Esophagus squamous epithelium (tissue), 5 donors: ENCODE measurements around the gene ABCB1. TPM values are rescaled to one million over a fixed set of nuclear protein-coding genes. Genes with fewer than 3 reads are reported as not detected.

Experiments
- DNase-seq: peaks from one replicate; lab custom pipeline; 2025; lab: John Stamatoyannopoulos, UW
- H3K27ac ChIP-seq, 4 donors: fragments of 200-600 bp; sonication (generic); one replicate each; pipeline ENCODE4 v1.5.1; 2016 to 2019; ENCODE audit warnings: mild to moderate bottlenecking in 1 of 4
- H3K27me3 ChIP-seq, 4 donors: fragments of 200-600 bp; sonication (generic); 1 replicate in 3 of 4; 2 replicates in 1 of 4; pipeline versions ENCODE4 v1.5.1 to v1.6.0; 2017 to 2021; ENCODE audit warnings: antibody characterized with exemption in 1 of 4
- H3K36me3 ChIP-seq, 3 donors: fragments of 200-600 bp; sonication (generic); one replicate each; pipeline ENCODE4 v1.5.1; 2016 to 2019
- H3K4me1 ChIP-seq, 3 donors: fragments of 200-600 bp; sonication (generic); one replicate each; pipeline ENCODE4 v1.5.1; 2017 to 2019
- H3K4me3 ChIP-seq, 4 donors: fragments of 200-600 bp; sonication (generic); 1 replicate in 3 of 4; 2 replicates in 1 of 4; pipeline ENCODE4 v1.5.1; 2016 to 2019; ENCODE audit warnings: mild to moderate bottlenecking in 2 of 4, moderate library complexity in 1 of 4
- H3K9me3 ChIP-seq, 3 donors: fragments of 200-600 bp; sonication (generic); one replicate each; pipeline ENCODE4 v1.5.1; 2016 to 2019
- POLR2A ChIP-seq, 4 donors: fragments of 450-650 bp; IDR thresholded peaks; one replicate each; pipeline ENCODE4 v1.6.1; 2017; ENCODE audit warnings: antibody characterized with exemption in 4 of 4, mild to moderate bottlenecking in 4 of 4, moderate library complexity in 3 of 4
- WGBS, 2 donors: methylation state at CpG; one replicate each; pipeline ENCODE4 v1.1.5; 2018; 5-methylcytosine and 5-hydroxymethylcytosine counted together
- intact Hi-C: fragments of 100-400 bp; cut with DNase I; formaldehyde crosslinking; loops from one replicate; pipeline ENCODE4 v1.15.0; 2022
- total RNA-seq, 4 donors: library from RNA; depleted of rRNA; stranded (reverse); fragments of >200 nt; gene quantifications; one replicate each; pipeline ENCODE4 v1.1.0, GENCODE V29; 2016
- TF ChIP-seq, protein P1 (sequence below), 6 experiments: fragments of 450-650 bp in 4 of 6; fragments of 200-600 bp in 2 of 6; sonication (generic) in 2 of 6; IDR thresholded peaks; one replicate each; pipeline ENCODE4 v1.5.1; 2016 to 2019; ENCODE audit warnings: antibody characterized with exemption in 6 of 6, mild to moderate bottlenecking in 4 of 6, moderate library complexity in 4 of 6
- donor health status: DM: yes; HTN: yes; CAD: no.

Gene ABCB1
- total RNA-seq, 4 donors from 2014 or later, result 0.91 to 15.4 (median 3.1) TPM

DNA sequence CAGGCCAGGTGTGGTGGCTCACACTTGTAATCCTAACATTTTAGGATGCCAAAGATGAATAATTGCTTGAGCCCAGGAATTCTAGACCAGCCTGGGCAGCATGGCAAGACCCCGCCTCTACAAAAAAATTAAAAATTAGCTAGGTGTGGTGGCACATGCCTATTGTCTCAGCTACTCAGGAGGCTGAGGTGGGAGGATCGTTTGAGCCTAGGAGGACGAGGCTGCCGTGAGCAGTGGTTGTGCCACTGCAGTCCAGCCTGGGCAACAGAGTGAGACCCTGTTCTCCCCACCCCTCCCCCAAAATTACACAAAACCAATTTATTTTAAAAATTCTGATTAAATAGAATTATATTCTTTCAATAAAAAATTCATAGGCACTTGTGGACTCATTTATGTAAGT is 39.0 kb downstream of the ABCB1 start:
- TF ChIP-seq POLR2A (IDR thresholded peaks at IDR 0.05), result no peak
- TF ChIP-seq, protein P1, sequence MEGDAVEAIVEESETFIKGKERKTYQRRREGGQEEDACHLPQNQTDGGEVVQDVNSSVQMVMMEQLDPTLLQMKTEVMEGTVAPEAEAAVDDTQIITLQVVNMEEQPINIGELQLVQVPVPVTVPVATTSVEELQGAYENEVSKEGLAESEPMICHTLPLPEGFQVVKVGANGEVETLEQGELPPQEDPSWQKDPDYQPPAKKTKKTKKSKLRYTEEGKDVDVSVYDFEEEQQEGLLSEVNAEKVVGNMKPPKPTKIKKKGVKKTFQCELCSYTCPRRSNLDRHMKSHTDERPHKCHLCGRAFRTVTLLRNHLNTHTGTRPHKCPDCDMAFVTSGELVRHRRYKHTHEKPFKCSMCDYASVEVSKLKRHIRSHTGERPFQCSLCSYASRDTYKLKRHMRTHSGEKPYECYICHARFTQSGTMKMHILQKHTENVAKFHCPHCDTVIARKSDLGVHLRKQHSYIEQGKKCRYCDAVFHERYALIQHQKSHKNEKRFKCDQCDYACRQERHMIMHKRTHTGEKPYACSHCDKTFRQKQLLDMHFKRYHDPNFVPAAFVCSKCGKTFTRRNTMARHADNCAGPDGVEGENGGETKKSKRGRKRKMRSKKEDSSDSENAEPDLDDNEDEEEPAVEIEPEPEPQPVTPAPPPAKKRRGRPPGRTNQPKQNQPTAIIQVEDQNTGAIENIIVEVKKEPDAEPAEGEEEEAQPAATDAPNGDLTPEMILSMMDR (IDR thresholded peaks at IDR 0.05), result no peak
- no peak for DNase-seq
- Histone ChIP-seq H3K9me3 (no peaks in the 10 kb centered on the region), H3K4me3 (no peak overlapping the region), H3K27me3 (no peaks in the 10 kb centered on the region), H3K4me1 (no peaks in the 10 kb centered on the region), H3K27ac (no peak overlapping the region), H3K36me3 (peaks cover 0 to 4% (median 0%) of the 10 kb centered on the region in 3 donors)
- intact Hi-C loops, result no loop called here
- 71 to 90% methylated on average over 4 of the region's 4 CpGs for WGBS, 2 donors

DNA sequence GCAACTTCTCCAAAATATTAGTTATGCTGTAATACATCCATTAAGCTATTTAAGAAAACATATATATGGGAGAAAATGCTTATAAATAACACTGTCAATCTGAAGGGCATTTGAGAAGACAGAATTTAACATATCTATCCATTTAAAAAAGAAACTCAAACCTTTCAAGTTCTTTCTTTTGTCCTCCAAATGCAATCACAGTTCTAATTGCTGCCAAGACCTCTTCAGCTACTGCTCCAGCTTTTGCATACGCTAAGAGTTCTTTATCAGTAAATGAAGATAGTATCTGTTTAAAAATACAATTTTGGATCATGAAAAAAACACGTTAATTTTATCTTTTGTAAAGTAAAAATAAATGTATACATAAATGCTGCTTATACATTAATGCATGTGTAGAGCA is 39.6 kb downstream of the ABCB1 start:
- H3K27ac ChIP-seq, result no peak overlapping the region
- TF ChIP-seq, protein P1 (IDR thresholded peaks at IDR 0.05), result no peak
- TF ChIP-seq POLR2A (IDR thresholded peaks at IDR 0.05), result no peak
- DNase-seq, result no peak
- intact Hi-C loops, result no loop called here
- H3K36me3 ChIP-seq, result peaks cover 0 to under 1% (median 0%) of the 10 kb centered on the region in 3 donors
- no peaks in the 10 kb centered on the region for H3K9me3 ChIP-seq
- H3K4me1 ChIP-seq, result no peaks in the 10 kb centered on the region
- 52 to 57% methylated on average over 2 of the region's 2 CpGs for WGBS, 2 donors
- H3K4me3 ChIP-seq, result no peak overlapping the region
- H3K27me3 ChIP-seq, result no peaks in the 10 kb centered on the region

GRCh38 chr7:87552351-87552900 is 48.3 kb downstream of the ABCB1 start:
- no peaks in the 10 kb centered on the region for H3K27me3 ChIP-seq
- no peaks in the 10 kb centered on the region for H3K4me1 ChIP-seq
- H3K27ac ChIP-seq, result no peak overlapping the region
- no peak overlapping the region for H3K4me3 ChIP-seq
- 76 to 91% methylated on average over 3 of the region's 3 CpGs for WGBS, 2 donors
- TF ChIP-seq POLR2A (IDR thresholded peaks at IDR 0.05), result no peak
- TF ChIP-seq, protein P1 (IDR thresholded peaks at IDR 0.05), result no peak
- DNase-seq, result no peak
- H3K36me3 ChIP-seq, result no peaks in the 10 kb centered on the region
- H3K9me3 ChIP-seq, result no peaks in the 10 kb centered on the region
- intact Hi-C loops, result no loop called here

GRCh38 chr7:87548123-87548919 is 52.4 kb downstream of the ABCB1 start:
- Histone ChIP-seq H3K4me1 (no peaks in the 10 kb centered on the region), H3K27ac (no peak overlapping the region), H3K27me3 (no peaks in the 10 kb centered on the region), H3K4me3 (no peak overlapping the region), H3K36me3 (no peaks in the 10 kb centered on the region), H3K9me3 (no peaks in the 10 kb centered on the region)
- DNase-seq, result no peak
- TF ChIP-seq, protein P1 (IDR thresholded peaks at IDR 0.05), result no peak
- TF ChIP-seq POLR2A (IDR thresholded peaks at IDR 0.05), result no peak
- intact Hi-C loops, result no loop called here
- 69 to 76% methylated on average over 7 of the region's 7 CpGs for WGBS, 2 donors

GRCh38 chr7:87545760-87546159 is 54.9 kb downstream of the ABCB1 start:
- TF ChIP-seq, protein P1 (IDR thresholded peaks at IDR 0.05), result no peak
- no peak for TF ChIP-seq POLR2A (IDR thresholded peaks at IDR 0.05)
- DNase-seq, result no peak
- no peaks in the 10 kb centered on the region for H3K9me3 ChIP-seq
- H3K4me3 ChIP-seq, result no peak overlapping the region
- intact Hi-C loops, result no loop called here
- no peaks in the 10 kb centered on the region for H3K36me3 ChIP-seq
- H3K27me3 ChIP-seq, result no peaks in the 10 kb centered on the region
- H3K27ac ChIP-seq, result no peak overlapping the region
- no peaks in the 10 kb centered on the region for H3K4me1 ChIP-seq
- 90 to 92% methylated on average over 6 of the region's 6 CpGs for WGBS, 2 donors
